ENCODE data around the gene PEAR1.

The PEAR1 gene

GRCh38 chr1:156900896-156901589 is 7.5 kb downstream of the PEAR1 start:
- no peak for TF ChIP-seq CTCF (IDR thresholded peaks at IDR 0.05; ENCODE audit: borderline replicate concordance, insufficient read depth, low read depth, low read length)
- no peak overlapping the region for H3K4me3 ChIP-seq (ENCODE audit: low read depth, low read length)

- no peak for TF ChIP-seq CTCF (IDR thresholded peaks at IDR 0.05; ENCODE audit: borderline replicate concordance, insufficient read depth, low read depth, low read length)
These were observed 8.0 kb downstream of the PEAR1 start for GRCh38 chr1:156901590-156901900.

DNA sequence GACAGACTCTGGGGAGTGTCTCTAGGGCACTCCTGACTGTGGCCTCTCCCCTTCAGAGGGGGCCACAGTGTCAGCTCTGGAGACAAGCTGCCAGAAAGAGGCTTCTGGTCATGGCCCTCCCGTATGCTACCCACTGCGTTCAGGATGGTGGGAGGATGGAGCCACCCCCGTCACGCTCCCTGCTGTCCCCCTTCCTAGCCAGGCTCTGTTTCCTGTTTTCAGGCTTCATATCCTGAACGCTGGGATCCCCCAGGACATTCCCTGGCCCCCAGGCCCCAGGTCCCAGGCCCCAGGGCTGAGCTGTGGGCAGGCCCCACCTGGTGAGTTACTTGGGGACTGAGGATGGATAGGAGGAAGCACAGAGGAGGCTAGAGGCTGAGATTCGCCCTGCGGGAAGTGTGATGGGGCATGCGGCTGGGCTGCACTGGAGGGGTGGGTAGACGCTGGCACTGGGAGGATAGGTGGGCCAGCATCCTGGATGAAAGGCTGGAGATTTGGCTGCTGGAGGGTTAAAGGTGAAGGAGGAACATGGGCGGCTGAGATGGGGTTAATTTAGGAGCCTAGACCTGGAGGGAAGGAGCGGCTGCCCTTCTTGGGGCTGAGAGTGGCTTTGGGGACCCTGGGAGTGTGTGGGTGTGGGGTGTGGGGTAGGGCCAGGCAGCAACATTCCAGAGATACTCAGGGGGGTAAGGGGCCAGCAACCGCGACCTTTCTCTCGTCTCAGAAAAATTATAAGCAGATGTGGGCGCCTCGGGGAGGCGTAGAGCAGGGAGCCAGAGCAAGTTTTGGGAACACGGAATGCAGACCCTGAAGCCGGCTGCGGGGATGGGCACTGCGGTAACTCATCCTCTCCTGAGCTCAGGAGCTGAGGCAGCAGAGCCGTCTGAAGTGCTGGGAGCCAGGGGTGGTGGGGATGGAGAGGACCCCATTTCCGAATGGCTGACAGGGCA is 8.7 kb downstream of the PEAR1 start:
- H3K4me3 ChIP-seq (ENCODE audit: low read depth, low read length), result no peak overlapping the region
- no peak for TF ChIP-seq CTCF (IDR thresholded peaks at IDR 0.05; ENCODE audit: borderline replicate concordance, insufficient read depth, low read depth, low read length)

More at GRCh38 chr1:156901590-156901900, 8.0 kb downstream of the PEAR1 start:
- H3K4me3 ChIP-seq (ENCODE audit: low read depth, low read length), result no peak overlapping the region

DNA sequence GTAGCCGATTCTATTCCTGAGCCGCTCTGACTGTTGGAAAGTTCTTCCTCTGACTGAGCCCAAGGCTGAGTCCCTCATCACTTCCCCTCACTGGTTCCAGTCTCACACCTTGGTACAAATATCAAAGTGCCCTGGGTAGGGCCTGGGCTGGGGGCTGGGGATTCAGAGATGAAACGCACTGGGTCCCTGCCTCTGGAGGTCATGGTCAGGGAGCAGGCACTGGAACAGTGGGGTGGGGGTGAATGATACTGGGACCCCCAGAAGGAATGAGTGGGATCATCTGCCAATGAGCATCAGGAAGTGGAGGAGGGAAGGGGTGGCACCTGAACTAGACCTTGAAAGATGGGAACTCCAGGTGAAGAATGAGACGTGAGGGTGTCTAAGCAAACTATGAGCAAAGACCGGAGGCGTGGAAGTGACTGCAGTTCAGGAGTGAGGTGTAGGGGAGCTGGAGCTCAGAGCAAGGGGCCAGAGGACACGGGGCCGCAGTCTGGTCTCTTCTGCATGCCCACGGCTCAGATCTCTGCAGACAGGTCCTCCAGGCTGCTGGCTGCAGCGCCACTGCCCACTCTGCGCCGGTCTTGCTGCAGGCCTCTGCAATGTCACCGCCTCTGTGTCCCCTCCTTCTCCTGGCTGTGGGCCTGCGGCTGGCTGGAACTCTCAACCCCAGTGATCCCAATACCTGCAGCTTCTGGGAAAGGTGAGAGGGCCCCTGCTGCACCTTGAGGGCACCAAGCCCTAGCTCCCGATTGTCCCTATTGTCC is 10.0 kb downstream of the PEAR1 start:
- TF ChIP-seq CTCF (IDR thresholded peaks at IDR 0.05; ENCODE audit: borderline replicate concordance, insufficient read depth, low read depth, low read length), result no peak
- H3K4me3 ChIP-seq (ENCODE audit: low read depth, low read length), result no peak overlapping the region

DNA sequence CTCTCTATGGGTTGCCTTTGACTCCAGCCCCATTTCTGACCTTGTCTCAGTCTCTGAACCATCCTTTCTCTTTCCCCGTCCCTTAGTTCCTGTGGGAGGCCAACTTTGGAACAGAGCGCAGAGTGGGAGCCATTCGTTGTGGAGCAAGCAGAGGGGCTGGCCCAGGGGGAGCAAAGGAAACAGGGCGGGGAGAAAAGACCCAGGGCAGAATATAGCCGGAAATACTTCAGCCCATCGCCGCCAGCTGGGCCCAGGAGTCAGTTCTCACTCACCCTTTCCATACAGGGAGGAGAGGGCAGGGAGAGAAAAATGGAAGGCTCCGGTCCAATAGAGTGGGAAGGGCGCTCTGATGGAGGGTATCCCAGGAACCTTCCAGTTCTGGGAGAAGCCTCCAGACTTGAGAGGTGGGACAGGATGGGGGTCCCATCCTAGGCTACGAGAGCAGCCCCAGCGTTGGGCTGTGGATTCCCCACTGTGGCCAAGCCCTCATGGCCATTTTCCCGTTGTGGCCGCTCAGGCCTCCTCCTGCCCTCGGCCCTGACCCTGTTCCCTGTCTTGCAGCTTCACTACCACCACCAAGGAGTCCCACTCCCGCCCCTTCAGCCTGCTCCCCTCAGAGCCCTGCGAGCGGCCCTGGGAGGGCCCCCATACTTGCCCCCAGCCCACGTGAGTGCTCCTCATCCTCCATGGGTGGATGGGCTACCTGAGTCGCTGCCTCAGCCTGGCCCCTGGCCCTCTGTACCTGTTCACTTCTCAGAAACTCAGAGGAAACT is 10.9 kb downstream of the PEAR1 start:
- no peak for TF ChIP-seq CTCF (IDR thresholded peaks at IDR 0.05; ENCODE audit: borderline replicate concordance, insufficient read depth, low read depth, low read length)
- no peak overlapping the region for H3K4me3 ChIP-seq (ENCODE audit: low read depth, low read length)

DNA sequence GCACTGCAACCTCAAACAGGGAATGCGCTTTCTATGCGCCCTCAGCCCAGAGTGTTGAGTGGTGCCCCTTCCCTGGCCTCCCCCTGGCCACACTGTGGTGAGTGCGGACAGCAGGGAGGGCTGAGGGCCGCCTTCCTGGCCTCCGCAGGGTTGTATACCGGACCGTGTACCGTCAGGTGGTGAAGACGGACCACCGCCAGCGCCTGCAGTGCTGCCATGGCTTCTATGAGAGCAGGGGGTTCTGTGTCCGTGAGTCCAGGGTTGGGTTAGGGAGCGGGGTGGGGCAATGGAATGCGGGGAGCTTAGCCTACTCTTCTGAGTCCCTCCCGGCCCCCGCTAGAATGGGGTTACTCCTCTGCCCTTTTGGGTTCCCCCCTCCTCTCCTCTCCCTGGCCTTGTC is 11.7 kb downstream of the PEAR1 start:
- H3K4me3 ChIP-seq (ENCODE audit: low read depth, low read length), result no peak overlapping the region
- no peak for TF ChIP-seq CTCF (IDR thresholded peaks at IDR 0.05; ENCODE audit: borderline replicate concordance, insufficient read depth, low read depth, low read length)

Measured in GM12875 (cell line).